H1 (cell line): ENCODE data around the gene CSAG1. TPM values are rescaled to one million over a fixed set of nuclear protein-coding genes. Genes with fewer than 3 reads are reported as not detected.
"Not testable (repeated sequence)": the region's sequence is repeated elsewhere in the genome, so short reads cannot be mapped to it uniquely, and the experiment has no call there.

Source experiments
- CTCF ChIA-PET: fragments of 300-600 bp; sonication (Branson Sonifier 250); formaldehyde crosslinking; loops from one replicate; lab custom pipeline; 2021; ENCODE audit not compliant: partially characterized antibody; lab: Charles Lee
- POLR2A ChIA-PET: fragments of 300-600 bp; sonication (Branson Sonifier 250); formaldehyde crosslinking; loops from one replicate; lab custom pipeline; 2021; ENCODE audit warnings: inconsistent platforms; ENCODE audit not compliant: partially characterized antibody; lab: Charles Lee
- DNase-seq, 2 experiments: peaks; one replicate each; pipeline versions ENCODE4 v3.0.0 to v3.0.0-alpha.2; 2010 to 2022; ENCODE audit warnings: low spot score in 2 of 2, low read depth in 1 of 2, mixed read lengths in 1 of 2
- FAIRE-seq: peaks from 2 replicates; lab custom pipeline; 2011; peaks lifted over from hg19 to GRCh38; lab: Jason Lieb, UNC
- H2AFZ ChIP-seq: 2 replicates; pipeline ENCODE4 v1.8.1; 2012; ENCODE audit warnings: low read length, inconsistent platforms
- H2AK5ac ChIP-seq: 2 replicates; pipeline ENCODE4 v1.6.1; 2013; ENCODE audit warnings: low read depth, low read length
- H2BK120ac ChIP-seq: replicated peaks from 2 replicates; pipeline ENCODE3; 2013; ENCODE audit warnings: low read depth, low read length, inconsistent platforms
- H2BK12ac ChIP-seq: 2 replicates; pipeline ENCODE4 v1.6.1; 2013; ENCODE audit warnings: low read depth, low read length
- H2BK15ac ChIP-seq: 2 replicates; pipeline ENCODE4 v1.6.1; 2013; ENCODE audit warnings: low read length
- H2BK20ac ChIP-seq: 2 replicates; pipeline ENCODE4 v1.6.1; 2013; ENCODE audit warnings: low read length
- H2BK5ac ChIP-seq: 2 replicates; pipeline ENCODE4 v1.6.1; 2013; ENCODE audit warnings: low read depth, low read length
- H3K14ac ChIP-seq: 2 replicates; pipeline ENCODE4 v1.6.1; 2013; ENCODE audit warnings: inconsistent platforms; ENCODE audit not compliant: insufficient read length
- H3K18ac ChIP-seq: 2 replicates; pipeline ENCODE4 v1.6.1; 2013; ENCODE audit warnings: low read length; ENCODE audit errors: extremely low read depth
- H3K23ac ChIP-seq: 2 replicates; pipeline ENCODE4 v1.6.1; 2013; ENCODE audit warnings: inconsistent platforms; ENCODE audit not compliant: insufficient read length
- H3K23me2 ChIP-seq: 2 replicates; pipeline ENCODE4 v1.6.1; 2013; ENCODE audit warnings: low read depth, low read length
- H3K27ac ChIP-seq: 2 replicates; pipeline ENCODE4 v1.6.1; 2011; ENCODE audit warnings: low read depth, low read length, inconsistent platforms
- H3K27me3 ChIP-seq, 4 experiments: replicated peaks in 1 of 4; 1 replicate in 1 of 4; 2 replicates in 3 of 4; pipeline versions ENCODE4 v1.6.1 to v1.8.1; 2011 to 2013; ENCODE audit warnings: low read length in 3 of 4, mild to moderate bottlenecking in 3 of 4, inconsistent platforms in 2 of 4, mixed read lengths in 2 of 4, moderate library complexity in 1 of 4; ENCODE audit not compliant: control insufficient read depth in 3 of 4, insufficient read depth in 3 of 4; ENCODE audit errors: extremely low read depth in 1 of 4
- H3K36me3 ChIP-seq, 4 experiments: 2 replicates each; pipeline versions ENCODE4 v1.6.1 to v1.8.1; 2011 to 2013; ENCODE audit warnings: mild to moderate bottlenecking in 4 of 4, low read length in 3 of 4, moderate library complexity in 2 of 4, control low read depth in 1 of 4, inconsistent platforms in 1 of 4; ENCODE audit not compliant: insufficient read depth in 4 of 4, control insufficient read depth in 2 of 4
- H3K4ac ChIP-seq: replicated peaks from 2 replicates; pipeline ENCODE3; 2013; ENCODE audit warnings: low read length, low read depth, mixed read lengths, inconsistent platforms; ENCODE audit not compliant: insufficient read length
- H3K4me1 ChIP-seq, 4 experiments: replicated peaks in 1 of 4; 1 replicate in 1 of 4; 2 replicates in 3 of 4; pipeline versions ENCODE4 v1.6.1 to v1.8.1; 2011 to 2013; ENCODE audit warnings: low read length in 3 of 4, inconsistent platforms in 2 of 4, mixed read lengths in 1 of 4; ENCODE audit not compliant: insufficient read depth in 4 of 4, control insufficient read depth in 3 of 4
- H3K4me2 ChIP-seq, 2 experiments: 2 replicates each; pipeline versions ENCODE4 v1.6.1 to v1.8.1; 2011 to 2013; ENCODE audit warnings: low read depth in 2 of 2, low read length in 2 of 2, control low read depth in 1 of 2, inconsistent platforms in 1 of 2, mild to moderate bottlenecking in 1 of 2; ENCODE audit not compliant: insufficient read depth in 1 of 2
- H3K4me3 ChIP-seq, 4 experiments: fragments of 200-600, 300-600 bp in 1 of 4; sonication (generic), shearing (Covaris generic), sonication (Bioruptor Twin) in 1 of 4; 2 replicates each; pipeline versions ENCODE4 v1.5.1 to v1.8.1; 2011 to 2016; ENCODE audit warnings: low read length in 4 of 4, low read depth in 3 of 4, control low read depth in 2 of 4, inconsistent platforms in 2 of 4, mild to moderate bottlenecking in 2 of 4, mixed read lengths in 1 of 4, moderate library complexity in 1 of 4; ENCODE audit not compliant: insufficient read depth in 2 of 4; ENCODE audit errors: extremely low read depth in 1 of 4
- H3K56ac ChIP-seq: replicated peaks from 2 replicates; pipeline ENCODE3; 2013; ENCODE audit warnings: low read depth, mild to moderate bottlenecking, mixed read lengths, low read length, inconsistent platforms; ENCODE audit not compliant: insufficient read length
- H3K79me1 ChIP-seq: 2 replicates; pipeline ENCODE4 v1.6.1; 2013; ENCODE audit warnings: low read depth, low read length, control low read depth
- H3K79me2 ChIP-seq, 2 experiments: 2 replicates each; pipeline versions ENCODE4 v1.6.1 to v1.8.1; 2012 to 2013; ENCODE audit warnings: low read length in 2 of 2, mild to moderate bottlenecking in 2 of 2, inconsistent platforms in 1 of 2; ENCODE audit not compliant: insufficient read depth in 2 of 2, control insufficient read depth in 1 of 2
- H3K9ac ChIP-seq, 4 experiments: replicated peaks in 1 of 4; 1 replicate in 1 of 4; 2 replicates in 3 of 4; pipeline versions ENCODE4 v1.6.1 to v1.8.1; 2011 to 2013; ENCODE audit warnings: low read depth in 3 of 4, low read length in 3 of 4, control low read depth in 2 of 4, mild to moderate bottlenecking in 2 of 4, moderate library complexity in 2 of 4, inconsistent platforms in 1 of 4; ENCODE audit errors: extremely low read depth in 1 of 4
- H3K9me3 ChIP-seq, 2 experiments: 2 replicates each; pipeline versions ENCODE4 v1.6.1 to v1.8.1; 2012 to 2013; ENCODE audit warnings: mild to moderate bottlenecking in 2 of 2, moderate library complexity in 2 of 2, control low read depth in 1 of 2, inconsistent platforms in 1 of 2, low read depth in 1 of 2, low read length in 1 of 2, mixed read lengths in 1 of 2; ENCODE audit not compliant: insufficient read depth in 2 of 2
- H4K20me1 ChIP-seq, 2 experiments: replicated peaks in 1 of 2; 2 replicates each; pipeline versions ENCODE3 to v1.8.1; 2011 to 2013; ENCODE audit warnings: inconsistent platforms in 2 of 2, low read length in 2 of 2, mild to moderate bottlenecking in 1 of 2; ENCODE audit not compliant: insufficient read depth in 2 of 2, control insufficient read depth in 1 of 2
- H4K5ac ChIP-seq: 2 replicates; pipeline ENCODE4 v1.6.1; 2013; ENCODE audit warnings: low read length, low read depth, mixed read lengths, inconsistent platforms; ENCODE audit not compliant: insufficient read length
- H4K8ac ChIP-seq: 2 replicates; pipeline ENCODE4 v1.8.0; 2013; ENCODE audit warnings: mild to moderate bottlenecking, moderate library complexity, low read length, inconsistent platforms; ENCODE audit not compliant: insufficient read depth; ENCODE audit errors: extremely low read depth
- H4K91ac ChIP-seq: replicated peaks from 2 replicates; pipeline ENCODE3; 2013; ENCODE audit warnings: low read length, mixed read lengths, inconsistent platforms; ENCODE audit not compliant: insufficient read length
- WGBS, 2 experiments: shearing (Covaris generic) in 1 of 2; methylation state at CpG; one replicate each; pipeline versions ENCODE4 v1.1.6 to v1.1.7; 2013 to 2015; ENCODE audit warnings: low lambda C conversion rate in 2 of 2, mixed read lengths in 2 of 2, inconsistent platforms in 1 of 2, low coverage in 1 of 2, missing lambda C conversion rate in 1 of 2; ENCODE audit not compliant: insufficient replicate concordance in 2 of 2, insufficient coverage in 1 of 2, insufficient read length in 1 of 2; ENCODE audit errors: extremely low coverage in 1 of 2, missing lambda C conversion rate in 1 of 2; 5-methylcytosine and 5-hydroxymethylcytosine counted together
- polyA plus RNA-seq, 7 experiments: library from polyadenylated mRNA; depleted of rRNA in 3 of 7; stranded (reverse) in 5 of 7; unstranded in 2 of 7; fragments of >200 nt in 5 of 7; fragments of 200-250 nt in 2 of 7; gene quantifications; 1 replicate in 5 of 7; 2 replicates in 1 of 7; 4 replicates in 1 of 7; pipeline versions ENCODE4 v1.2.1 to v1.2.3, GENCODE V29; 2011 to 2013; ENCODE audit warnings: missing spikeins in 2 of 7, mixed read lengths in 2 of 7
- total RNA-seq: library from RNA; stranded (reverse); fragmentation: NEBNext Ultra II Directional; extraction: Animal tissue kit (Norgen Biotek cat#: 25700); gene quantifications from 2 replicates; pipeline ENCODE4 v1.2.1, GENCODE V29; 2021

CSAG1 gene
- total and polyA plus RNA-seq, 2 of the 8 experiments (the other 6 are each of a cell fraction or from before 2014, with no cell fraction given), result not detected

DNA sequence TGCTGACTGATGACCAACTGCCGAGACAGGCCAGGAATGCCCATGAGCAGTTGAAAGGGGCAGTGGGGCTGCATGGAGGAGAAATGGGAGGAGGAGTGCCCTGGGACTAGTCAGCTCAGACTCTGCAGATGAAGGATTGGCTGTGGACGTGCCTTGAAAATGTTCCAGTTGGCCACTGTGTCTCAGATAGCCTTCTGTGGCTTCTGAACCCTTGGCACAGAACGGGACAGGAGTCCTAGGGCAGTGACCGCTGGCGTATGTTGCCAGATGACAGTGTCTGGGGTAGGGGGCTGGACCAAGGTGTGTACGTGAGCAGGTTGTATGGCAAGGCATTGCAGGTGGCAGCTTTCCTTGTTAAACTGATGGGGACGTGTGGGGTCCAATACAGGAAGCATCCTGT lies 27.0 kb downstream of the CSAG1 start:
- H3K4me1 ChIP-seq, H3K23me2 ChIP-seq, H3K27ac ChIP-seq, H2AFZ ChIP-seq, DNase-seq, CTCF ChIA-PET, H3K4me2 ChIP-seq, H3K23ac ChIP-seq, H3K14ac ChIP-seq, H4K20me1 ChIP-seq, H3K4me3 ChIP-seq, H2BK5ac ChIP-seq, H2BK12ac ChIP-seq, H3K56ac ChIP-seq, H4K8ac ChIP-seq, H2BK120ac ChIP-seq, H3K9ac ChIP-seq, H3K79me1 ChIP-seq, H3K4ac ChIP-seq, H2BK15ac ChIP-seq, POLR2A ChIA-PET, H3K27me3 ChIP-seq, H4K91ac ChIP-seq, H2AK5ac ChIP-seq, H3K79me2 ChIP-seq, H4K5ac ChIP-seq, H3K36me3 ChIP-seq, H3K18ac ChIP-seq, H3K9me3 ChIP-seq, FAIRE-seq, H2BK20ac ChIP-seq: not testable (repeated sequence)
- WGBS, 2 experiments, result no CpG with 5 or more reads among the region's 7 CpGs

DNA sequence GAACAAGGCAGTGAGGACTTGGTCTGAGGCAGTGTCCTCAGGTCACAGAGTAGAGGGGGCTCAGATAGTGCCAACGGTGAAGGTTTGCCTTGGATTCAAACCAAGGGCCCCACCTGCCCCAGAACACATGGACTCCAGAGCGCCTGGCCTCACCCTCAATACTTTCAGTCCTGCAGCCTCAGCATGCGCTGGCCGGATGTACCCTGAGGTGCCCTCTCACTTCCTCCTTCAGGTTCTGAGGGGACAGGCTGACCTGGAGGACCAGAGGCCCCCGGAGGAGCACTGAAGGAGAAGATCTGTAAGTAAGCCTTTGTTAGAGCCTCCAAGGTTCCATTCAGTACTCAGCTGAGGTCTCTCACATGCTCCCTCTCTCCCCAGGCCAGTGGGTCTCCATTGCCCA lies 33.1 kb downstream of the CSAG1 start:
- FAIRE-seq, H2AFZ ChIP-seq, H2AK5ac ChIP-seq, H3K79me2 ChIP-seq, H3K18ac ChIP-seq, H3K23ac ChIP-seq, H2BK120ac ChIP-seq, H4K8ac ChIP-seq, H3K56ac ChIP-seq, H3K9ac ChIP-seq, H3K4me2 ChIP-seq, H3K36me3 ChIP-seq, H3K4me3 ChIP-seq, H4K91ac ChIP-seq, POLR2A ChIA-PET, H2BK12ac ChIP-seq, H3K14ac ChIP-seq, DNase-seq, H3K4me1 ChIP-seq, H3K79me1 ChIP-seq, H3K4ac ChIP-seq, H3K27me3 ChIP-seq, CTCF ChIA-PET, H2BK20ac ChIP-seq, H3K27ac ChIP-seq, H3K23me2 ChIP-seq, H4K20me1 ChIP-seq, H4K5ac ChIP-seq, H2BK15ac ChIP-seq, H2BK5ac ChIP-seq, H3K9me3 ChIP-seq: not testable (repeated sequence)
- WGBS, 2 experiments, result 100% methylated on average over 1 of the region's 5 CpGs; no CpG with 5 or more reads in 1 of the 2 experiments
